ENCODE measurements around the gene PLA2G2E.

PLA2G2E gene

DNA sequence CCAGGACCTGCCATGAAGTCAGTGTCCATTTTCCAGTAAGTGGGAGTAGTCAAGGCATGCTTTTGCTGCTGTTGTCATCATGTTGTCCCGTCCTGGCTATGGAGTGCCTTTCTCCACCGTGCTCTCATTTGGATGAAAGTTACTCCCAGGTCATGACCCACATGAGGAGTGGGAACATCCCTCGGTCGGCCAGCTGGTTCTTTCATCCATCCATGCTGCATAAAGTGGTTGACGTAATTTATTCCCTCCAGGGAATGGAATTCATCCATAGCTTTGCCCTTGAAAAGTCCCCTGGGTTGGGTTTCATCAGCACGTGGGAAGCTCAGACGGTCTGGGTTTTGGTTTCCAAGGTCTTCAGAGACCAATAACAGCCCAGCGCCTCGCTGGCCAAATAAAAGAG lies 44.4 kb upstream of the PLA2G2E start:
- TF ChIP-seq CREB1 (IDR thresholded peaks at IDR 0.05; ENCODE audit: low read depth) (no peak), EP300 (IDR thresholded peaks at IDR 0.05; ENCODE audit: borderline replicate concordance) (no peak), TEAD4 (IDR thresholded peaks at IDR 0.05) (no peak), CEBPB (IDR thresholded peaks at IDR 0.05) (no peak)
- TF ChIP-seq, protein P1, sequence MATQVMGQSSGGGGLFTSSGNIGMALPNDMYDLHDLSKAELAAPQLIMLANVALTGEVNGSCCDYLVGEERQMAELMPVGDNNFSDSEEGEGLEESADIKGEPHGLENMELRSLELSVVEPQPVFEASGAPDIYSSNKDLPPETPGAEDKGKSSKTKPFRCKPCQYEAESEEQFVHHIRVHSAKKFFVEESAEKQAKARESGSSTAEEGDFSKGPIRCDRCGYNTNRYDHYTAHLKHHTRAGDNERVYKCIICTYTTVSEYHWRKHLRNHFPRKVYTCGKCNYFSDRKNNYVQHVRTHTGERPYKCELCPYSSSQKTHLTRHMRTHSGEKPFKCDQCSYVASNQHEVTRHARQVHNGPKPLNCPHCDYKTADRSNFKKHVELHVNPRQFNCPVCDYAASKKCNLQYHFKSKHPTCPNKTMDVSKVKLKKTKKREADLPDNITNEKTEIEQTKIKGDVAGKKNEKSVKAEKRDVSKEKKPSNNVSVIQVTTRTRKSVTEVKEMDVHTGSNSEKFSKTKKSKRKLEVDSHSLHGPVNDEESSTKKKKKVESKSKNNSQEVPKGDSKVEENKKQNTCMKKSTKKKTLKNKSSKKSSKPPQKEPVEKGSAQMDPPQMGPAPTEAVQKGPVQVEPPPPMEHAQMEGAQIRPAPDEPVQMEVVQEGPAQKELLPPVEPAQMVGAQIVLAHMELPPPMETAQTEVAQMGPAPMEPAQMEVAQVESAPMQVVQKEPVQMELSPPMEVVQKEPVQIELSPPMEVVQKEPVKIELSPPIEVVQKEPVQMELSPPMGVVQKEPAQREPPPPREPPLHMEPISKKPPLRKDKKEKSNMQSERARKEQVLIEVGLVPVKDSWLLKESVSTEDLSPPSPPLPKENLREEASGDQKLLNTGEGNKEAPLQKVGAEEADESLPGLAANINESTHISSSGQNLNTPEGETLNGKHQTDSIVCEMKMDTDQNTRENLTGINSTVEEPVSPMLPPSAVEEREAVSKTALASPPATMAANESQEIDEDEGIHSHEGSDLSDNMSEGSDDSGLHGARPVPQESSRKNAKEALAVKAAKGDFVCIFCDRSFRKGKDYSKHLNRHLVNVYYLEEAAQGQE (IDR thresholded peaks at IDR 0.05; ENCODE audit: low read depth) = no peak

DNA sequence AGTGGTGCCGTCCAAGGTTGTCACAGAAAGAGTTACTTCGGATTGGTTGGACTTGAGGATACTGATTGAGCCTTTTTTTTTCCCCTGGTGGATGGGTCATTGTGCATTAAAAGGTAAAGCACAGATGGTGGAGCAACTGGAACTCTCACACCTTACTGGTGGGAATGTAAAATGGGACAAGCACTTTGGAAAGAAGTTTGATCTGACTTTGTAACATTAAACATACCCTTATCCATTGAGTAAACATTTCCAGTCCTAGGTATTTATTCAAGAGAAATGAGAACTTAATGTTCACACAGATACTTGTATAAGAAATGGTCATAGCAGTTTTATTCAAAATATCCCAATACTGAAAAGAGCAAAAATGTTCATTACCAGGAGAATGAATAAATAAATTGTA lies 41.1 kb upstream of the PLA2G2E start:
- TF ChIP-seq FOXM1 (IDR thresholded peaks at IDR 0.05; ENCODE audit: borderline replicate concordance, low read depth) (no peak), EP300 (IDR thresholded peaks at IDR 0.05; ENCODE audit: borderline replicate concordance) (no peak)

DNA sequence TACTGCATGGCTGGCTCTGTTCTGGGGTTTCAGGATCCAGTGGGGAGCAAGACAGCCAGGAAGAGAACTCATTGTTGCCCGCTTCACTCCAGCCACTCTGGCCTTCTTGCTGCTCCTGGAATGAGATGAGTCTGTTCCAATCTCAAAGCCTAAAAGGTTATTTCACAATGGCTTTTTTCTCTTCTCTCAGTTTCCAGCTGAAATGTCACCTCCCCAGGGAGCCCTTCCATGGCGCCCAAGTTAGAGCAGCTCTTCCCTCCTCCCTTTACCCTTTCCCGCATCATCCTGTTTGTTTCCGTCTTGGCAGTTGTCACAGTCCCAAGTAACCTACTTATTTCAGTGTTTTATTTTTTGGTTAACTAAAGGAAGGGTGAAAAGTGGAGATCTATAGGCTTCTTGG lies 40.2 kb upstream of the PLA2G2E start:
- TF ChIP-seq CEBPB (IDR thresholded peaks at IDR 0.05) = no peak
- no peak for TF ChIP-seq TEAD4 (IDR thresholded peaks at IDR 0.05)
- no peak for TF ChIP-seq EP300 (IDR thresholded peaks at IDR 0.05; ENCODE audit: borderline replicate concordance)
- no peak for TF ChIP-seq TCF12 (IDR thresholded peaks at IDR 0.05; ENCODE audit: low read depth)
- TF ChIP-seq TAF1 (IDR thresholded peaks at IDR 0.05; ENCODE audit: low read depth) = no peak
- TF ChIP-seq, protein P1 (IDR thresholded peaks at IDR 0.05; ENCODE audit: low read depth) = no peak
- TF ChIP-seq YY1 (IDR thresholded peaks at IDR 0.05; ENCODE audit: low read depth) = no peak
- TF ChIP-seq, protein P2, sequence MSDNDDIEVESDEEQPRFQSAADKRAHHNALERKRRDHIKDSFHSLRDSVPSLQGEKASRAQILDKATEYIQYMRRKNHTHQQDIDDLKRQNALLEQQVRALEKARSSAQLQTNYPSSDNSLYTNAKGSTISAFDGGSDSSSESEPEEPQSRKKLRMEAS (IDR thresholded peaks at IDR 0.05) = no peak
- TF ChIP-seq EGR1 (IDR thresholded peaks at IDR 0.05) = no peak
- TF ChIP-seq, protein P3, sequence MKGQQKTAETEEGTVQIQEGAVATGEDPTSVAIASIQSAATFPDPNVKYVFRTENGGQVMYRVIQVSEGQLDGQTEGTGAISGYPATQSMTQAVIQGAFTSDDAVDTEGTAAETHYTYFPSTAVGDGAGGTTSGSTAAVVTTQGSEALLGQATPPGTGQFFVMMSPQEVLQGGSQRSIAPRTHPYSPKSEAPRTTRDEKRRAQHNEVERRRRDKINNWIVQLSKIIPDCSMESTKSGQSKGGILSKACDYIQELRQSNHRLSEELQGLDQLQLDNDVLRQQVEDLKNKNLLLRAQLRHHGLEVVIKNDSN (IDR thresholded peaks at IDR 0.05) = no peak
- no peak for TF ChIP-seq RAD21 (IDR thresholded peaks at IDR 0.05; ENCODE audit: low read depth)
- TF ChIP-seq CREB1 (IDR thresholded peaks at IDR 0.05; ENCODE audit: low read depth) = no peak

DNA sequence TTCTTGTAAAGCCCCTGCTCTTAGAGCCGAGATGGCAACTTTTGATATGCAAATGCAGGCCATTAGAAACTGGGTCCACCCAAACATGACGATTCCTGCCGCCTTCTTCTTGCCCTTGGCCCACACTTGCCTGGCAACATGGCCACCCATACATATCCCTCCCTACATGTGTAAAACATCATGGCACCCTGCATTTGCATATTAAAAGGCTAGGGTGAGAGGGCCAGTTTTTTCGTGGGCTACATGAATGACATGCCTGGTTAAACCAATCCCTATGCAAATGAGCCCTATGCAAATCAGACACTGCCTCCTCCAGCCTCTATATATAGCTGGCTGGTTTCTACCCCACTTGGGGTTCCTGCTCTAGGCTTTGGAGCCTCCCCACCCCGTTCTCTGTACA lies 37.2 kb upstream of the PLA2G2E start:
- TF ChIP-seq CREB1 (IDR thresholded peaks at IDR 0.05; ENCODE audit: low read depth) (no peak), EGR1 (IDR thresholded peaks at IDR 0.05) (no peak), FOXM1 (IDR thresholded peaks at IDR 0.05; ENCODE audit: borderline replicate concordance, low read depth) (no peak), CEBPB (IDR thresholded peaks at IDR 0.05) (no peak), TEAD4 (IDR thresholded peaks at IDR 0.05) (no peak), TAF1 (IDR thresholded peaks at IDR 0.05; ENCODE audit: low read depth) (no peak), YY1 (IDR thresholded peaks at IDR 0.05; ENCODE audit: low read depth) (no peak), RAD21 (IDR thresholded peaks at IDR 0.05; ENCODE audit: low read depth) (no peak), ZBTB7A (IDR thresholded peaks at IDR 0.05; ENCODE audit: low read depth) (no peak), TCF12 (IDR thresholded peaks at IDR 0.05; ENCODE audit: low read depth) (no peak), NFIC (IDR thresholded peaks at IDR 0.05) (no peak), EP300 (IDR thresholded peaks at IDR 0.05; ENCODE audit: borderline replicate concordance) (no peak)
- TF ChIP-seq, protein P2 (IDR thresholded peaks at IDR 0.05) = no peak
- TF ChIP-seq, protein P3 (IDR thresholded peaks at IDR 0.05) = no peak
- TF ChIP-seq, protein P1 (IDR thresholded peaks at IDR 0.05; ENCODE audit: low read depth) = no peak

DNA sequence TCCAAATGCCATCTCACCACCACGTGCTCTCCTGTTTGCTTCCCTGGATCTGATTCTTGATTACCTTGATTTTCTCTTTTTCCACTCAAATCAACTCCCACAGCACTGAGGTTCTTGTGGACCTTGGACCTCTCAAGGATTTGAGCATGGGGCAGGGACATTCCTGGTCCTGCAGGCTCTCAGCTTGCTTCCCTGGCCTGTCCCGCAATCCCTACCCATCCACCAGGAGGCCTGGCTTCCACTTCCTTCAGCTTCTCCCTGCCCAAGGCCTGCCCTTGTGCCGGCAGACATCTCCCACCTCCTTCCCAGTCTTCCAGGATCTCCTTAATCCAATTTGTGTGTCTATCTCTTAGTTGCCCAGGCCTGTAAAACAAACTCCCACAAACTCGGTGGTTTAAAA lies 34.4 kb upstream of the PLA2G2E start:
- TF ChIP-seq EGR1 (IDR thresholded peaks at IDR 0.05) = no peak
- no peak for TF ChIP-seq ZBTB7A (IDR thresholded peaks at IDR 0.05; ENCODE audit: low read depth)
- no peak for TF ChIP-seq CREB1 (IDR thresholded peaks at IDR 0.05; ENCODE audit: low read depth)
- no peak for TF ChIP-seq NFIC (IDR thresholded peaks at IDR 0.05)
- no peak for TF ChIP-seq EP300 (IDR thresholded peaks at IDR 0.05; ENCODE audit: borderline replicate concordance)
- TF ChIP-seq, protein P2 (IDR thresholded peaks at IDR 0.05) = no peak
- TF ChIP-seq YY1 (IDR thresholded peaks at IDR 0.05; ENCODE audit: low read depth) = no peak
- TF ChIP-seq, protein P3 (IDR thresholded peaks at IDR 0.05) = no peak
- no peak for TF ChIP-seq TAF1 (IDR thresholded peaks at IDR 0.05; ENCODE audit: low read depth)
- no peak for TF ChIP-seq TEAD4 (IDR thresholded peaks at IDR 0.05)
- TF ChIP-seq CEBPB (IDR thresholded peaks at IDR 0.05) = no peak
- TF ChIP-seq, protein P1 (IDR thresholded peaks at IDR 0.05; ENCODE audit: low read depth) = no peak
- TF ChIP-seq RAD21 (IDR thresholded peaks at IDR 0.05; ENCODE audit: low read depth) = no peak
- TF ChIP-seq FOXM1 (IDR thresholded peaks at IDR 0.05; ENCODE audit: borderline replicate concordance, low read depth) = no peak
- TF ChIP-seq TCF12 (IDR thresholded peaks at IDR 0.05; ENCODE audit: low read depth) = no peak

All from Ishikawa (cell line).